HG03520 (cell line): ENCODE data around the gene TOR2A.
"Not testable (repeated sequence)": the region's sequence is repeated elsewhere in the genome, so short reads cannot be mapped to it uniquely, and the experiment has no call there.

Experiments used
- ATAC-seq: cut with Tn5 transposase; IDR thresholded peaks from one replicate; pipeline ENCODE4 v1.9.1; 2021; ENCODE audit warnings: mild to moderate bottlenecking, moderate library complexity; ENCODE audit not compliant: unreplicated experiment

The TOR2A gene

GRCh38 chr9:127769101-127769500 lies 34.0 kb upstream of the TOR2A start:
- no peak for ATAC-seq

GRCh38 chr9:127768698-127769097 lies 33.6 kb upstream of the TOR2A start:
- ATAC-seq, result no peak

GRCh38 chr9:127767909-127768331 lies 32.8 kb upstream of the TOR2A start:
- no peak for ATAC-seq

- ATAC-seq, result no peak
Measured at GRCh38 chr9:127767410-127767809, 32.3 kb upstream of the TOR2A start.

GRCh38 chr9:127765418-127765817 lies 30.3 kb upstream of the TOR2A start:
- ATAC-seq, result no peak

- no peak for ATAC-seq
Measured at GRCh38 chr9:127763918-127764384, 28.9 kb upstream of the TOR2A start.

- ATAC-seq, result no peak
Measured at GRCh38 chr9:127762111-127762676, 27.1 kb upstream of the TOR2A start.

GRCh38 chr9:127761491-127761956 lies 26.4 kb upstream of the TOR2A start:
- no peak for ATAC-seq

- no peak for ATAC-seq
Measured at GRCh38 chr9:127761061-127761460, 26.0 kb upstream of the TOR2A start.

- ATAC-seq, result no peak
Measured at GRCh38 chr9:127758843-127759242, 23.7 kb upstream of the TOR2A start.

- not testable (repeated sequence) for ATAC-seq
Measured at GRCh38 chr9:127756776-127757175, 21.7 kb upstream of the TOR2A start.

- ATAC-seq, result no peak
Measured at GRCh38 chr9:127756233-127756632, 21.1 kb upstream of the TOR2A start.

- ATAC-seq, result no peak
Measured at GRCh38 chr9:127755061-127756060, 20.3 kb upstream of the TOR2A start.

- no peak for ATAC-seq
Measured at GRCh38 chr9:127754099-127755060, 19.3 kb upstream of the TOR2A start.

- ATAC-seq, result no peak
Measured at GRCh38 chr9:127753622-127754021, 18.5 kb upstream of the TOR2A start.

GRCh38 chr9:127753148-127753547 lies 18.1 kb upstream of the TOR2A start:
- no peak for ATAC-seq

- no peak for ATAC-seq
Measured at GRCh38 chr9:127751269-127752054, 16.4 kb upstream of the TOR2A start.

GRCh38 chr9:127749090-127749787 lies 14.1 kb upstream of the TOR2A start:
- no peak for ATAC-seq

- no peak for ATAC-seq
Measured at GRCh38 chr9:127746959-127747569, 12.0 kb upstream of the TOR2A start.
